ENCODE results near the gene TM9SF3. TPM values are rescaled to one million over a fixed set of nuclear protein-coding genes. Genes with fewer than 3 reads are reported as not detected.

The TM9SF3 gene
- total RNA-seq, 4 donors from 2014 or later: 77.0 to 129 (median 94.4) TPM

DNA sequence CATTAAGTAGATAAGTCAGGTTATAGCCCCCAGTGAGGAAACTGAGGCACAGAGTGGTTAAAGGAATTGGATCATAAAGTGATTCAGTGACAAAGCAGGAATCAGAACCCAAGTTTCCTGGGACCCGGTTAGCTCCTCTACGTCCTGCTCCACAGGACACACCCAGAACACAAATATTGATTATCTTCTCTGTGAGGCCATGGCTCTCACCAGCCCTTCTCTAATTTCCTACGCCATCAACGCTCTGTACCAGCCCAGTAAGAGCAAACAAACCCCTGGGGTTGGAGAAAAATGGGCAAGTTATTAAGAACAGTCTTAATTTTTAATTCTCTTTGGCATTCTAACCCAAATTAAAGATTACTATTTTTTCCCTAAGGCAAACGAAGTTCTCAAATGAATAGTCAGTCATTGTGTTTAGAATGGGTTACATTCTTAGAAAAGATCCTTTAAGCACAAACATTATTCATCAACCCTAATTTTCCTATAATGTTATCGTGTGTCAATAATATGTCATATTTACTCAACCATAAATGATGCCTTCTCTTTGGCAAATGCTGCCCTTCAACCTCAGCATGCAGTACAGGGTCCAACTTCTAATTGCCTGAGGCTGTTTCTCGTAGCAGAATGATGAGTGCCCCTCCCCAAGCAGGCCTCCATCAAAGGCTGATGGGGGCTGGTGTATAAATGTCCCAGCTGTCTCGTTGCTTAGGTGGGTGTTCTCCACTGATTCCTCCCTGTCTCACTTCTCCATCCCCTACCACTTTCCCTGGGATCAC, 25.4 kb upstream of the TM9SF3 start:
- TF ChIP-seq, protein P1, sequence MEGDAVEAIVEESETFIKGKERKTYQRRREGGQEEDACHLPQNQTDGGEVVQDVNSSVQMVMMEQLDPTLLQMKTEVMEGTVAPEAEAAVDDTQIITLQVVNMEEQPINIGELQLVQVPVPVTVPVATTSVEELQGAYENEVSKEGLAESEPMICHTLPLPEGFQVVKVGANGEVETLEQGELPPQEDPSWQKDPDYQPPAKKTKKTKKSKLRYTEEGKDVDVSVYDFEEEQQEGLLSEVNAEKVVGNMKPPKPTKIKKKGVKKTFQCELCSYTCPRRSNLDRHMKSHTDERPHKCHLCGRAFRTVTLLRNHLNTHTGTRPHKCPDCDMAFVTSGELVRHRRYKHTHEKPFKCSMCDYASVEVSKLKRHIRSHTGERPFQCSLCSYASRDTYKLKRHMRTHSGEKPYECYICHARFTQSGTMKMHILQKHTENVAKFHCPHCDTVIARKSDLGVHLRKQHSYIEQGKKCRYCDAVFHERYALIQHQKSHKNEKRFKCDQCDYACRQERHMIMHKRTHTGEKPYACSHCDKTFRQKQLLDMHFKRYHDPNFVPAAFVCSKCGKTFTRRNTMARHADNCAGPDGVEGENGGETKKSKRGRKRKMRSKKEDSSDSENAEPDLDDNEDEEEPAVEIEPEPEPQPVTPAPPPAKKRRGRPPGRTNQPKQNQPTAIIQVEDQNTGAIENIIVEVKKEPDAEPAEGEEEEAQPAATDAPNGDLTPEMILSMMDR (IDR thresholded peaks at IDR 0.05; ENCODE audit: low read depth): no peak

DNA sequence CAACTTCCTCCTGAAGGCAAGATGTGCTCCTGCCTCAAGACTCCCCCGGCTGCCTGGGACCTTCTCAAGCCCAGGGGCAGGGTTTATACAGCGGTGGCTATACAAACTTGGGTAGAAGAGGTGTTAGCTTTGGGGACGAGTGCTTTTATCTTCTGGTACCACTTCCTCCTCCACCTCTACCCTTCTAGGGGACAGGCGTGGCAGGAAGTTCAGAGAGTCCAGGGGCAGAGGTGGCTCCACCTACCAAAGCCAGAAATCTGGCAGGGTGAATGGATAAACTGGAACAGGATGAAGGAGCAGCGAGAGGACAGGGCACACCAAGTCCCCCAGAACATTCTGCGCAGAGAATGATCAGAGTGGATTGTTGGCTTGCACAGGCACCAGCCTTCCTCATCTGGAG, 24.0 kb upstream of the TM9SF3 start:
- TF ChIP-seq, protein P1 (IDR thresholded peaks at IDR 0.05; ENCODE audit: low read depth): no peak

DNA sequence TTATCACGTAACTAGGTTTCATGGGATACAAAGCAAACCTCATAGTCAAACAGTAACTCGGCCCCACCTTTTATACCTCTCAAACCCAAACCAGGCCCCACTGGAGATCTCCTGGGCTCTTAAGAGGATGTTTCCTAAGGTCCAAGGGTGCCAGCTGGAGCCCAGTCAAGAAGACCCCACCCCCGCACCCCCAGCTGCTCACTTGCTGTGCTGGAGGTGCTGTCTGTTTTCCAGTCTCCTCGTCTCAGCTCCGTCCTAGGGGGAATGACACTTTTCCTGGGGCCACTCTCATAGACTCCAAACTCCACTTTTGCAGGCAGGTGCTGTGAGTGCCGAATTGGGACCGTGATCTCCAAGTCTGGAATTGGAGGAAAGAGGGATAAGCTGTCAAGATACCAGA, 22.7 kb upstream of the TM9SF3 start:
- TF ChIP-seq, protein P1 (IDR thresholded peaks at IDR 0.05; ENCODE audit: low read depth): no peak

DNA sequence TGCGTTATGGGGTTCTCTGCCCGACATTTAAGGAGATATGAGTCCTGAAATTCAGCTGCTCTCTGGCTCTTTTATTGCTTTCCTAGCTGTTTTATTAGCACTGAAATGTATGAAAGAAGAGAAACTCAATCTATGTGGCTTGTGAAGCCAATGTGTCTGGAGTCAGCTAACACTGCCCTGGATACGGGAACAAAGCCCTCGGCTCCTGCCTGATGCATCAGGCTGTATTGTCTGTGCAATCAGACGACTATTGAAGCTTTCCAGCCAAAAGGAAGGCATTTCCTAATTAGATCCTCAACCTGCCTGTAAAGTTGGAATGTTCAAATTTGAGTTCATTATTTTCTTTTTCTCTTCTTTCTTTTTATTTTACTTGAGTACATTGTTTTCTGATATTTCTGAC, 22.0 kb upstream of the TM9SF3 start:
- TF ChIP-seq, protein P1 (IDR thresholded peaks at IDR 0.05; ENCODE audit: low read depth): no peak

DNA sequence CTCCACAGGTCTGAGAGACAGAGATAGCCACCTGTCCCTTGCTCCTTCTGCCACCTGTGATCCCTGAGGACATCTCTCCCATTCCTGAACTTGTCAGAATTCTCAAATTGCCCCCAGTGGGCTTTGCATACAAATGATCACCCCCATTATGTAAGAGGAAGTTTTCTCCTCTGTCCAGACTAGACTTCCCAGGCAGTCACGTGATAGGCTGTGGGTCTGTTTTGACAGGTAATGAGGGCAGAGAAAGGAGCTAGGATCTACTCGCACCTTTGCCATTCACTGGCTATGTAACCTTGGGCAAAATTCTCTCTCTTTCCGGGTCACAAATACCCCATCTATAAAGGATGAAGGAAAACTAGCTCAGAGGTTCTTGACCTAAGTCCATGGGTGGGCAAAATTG, 21.4 kb upstream of the TM9SF3 start:
- TF ChIP-seq, protein P1 (IDR thresholded peaks at IDR 0.05; ENCODE audit: low read depth): no peak

DNA sequence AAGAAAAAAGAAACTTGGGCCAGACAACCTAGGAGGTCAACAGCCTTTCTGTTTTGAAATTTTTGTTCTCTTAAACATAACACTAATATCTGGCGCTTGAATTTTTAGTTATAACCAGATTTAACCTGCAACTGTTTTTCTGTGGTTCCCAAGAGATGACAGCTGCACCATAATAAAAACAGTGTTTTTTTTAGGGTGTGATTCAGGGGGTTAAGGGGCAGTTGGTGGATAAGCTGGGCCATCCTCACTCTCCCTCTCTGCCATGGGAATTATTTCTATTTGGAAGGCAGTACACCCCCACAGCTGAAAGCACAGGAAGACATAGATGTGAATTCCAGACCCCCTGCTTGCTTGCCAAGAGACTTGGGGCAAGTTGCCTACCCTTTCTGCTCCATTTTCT, 20.1 kb upstream of the TM9SF3 start:
- TF ChIP-seq, protein P1 (IDR thresholded peaks at IDR 0.05; ENCODE audit: low read depth): no peak

DNA sequence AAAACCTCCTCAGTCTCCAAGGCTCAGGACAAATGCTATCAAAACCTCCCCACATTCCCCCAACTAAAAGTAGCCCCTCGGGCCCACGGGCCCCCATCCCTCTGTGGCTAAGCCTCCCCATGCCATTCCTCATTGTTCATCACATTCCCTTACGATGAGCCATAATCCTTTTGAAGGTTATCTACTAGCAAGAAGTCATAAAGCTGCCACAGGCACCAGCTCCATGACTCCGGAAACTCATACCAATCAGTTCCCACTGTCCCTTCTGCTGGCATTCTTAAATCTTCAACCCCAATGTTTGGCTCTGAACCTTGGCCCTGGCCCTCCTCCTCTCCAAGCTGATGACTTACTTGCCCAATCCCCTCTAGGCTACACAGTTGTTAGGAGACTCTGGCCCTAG, 19.4 kb upstream of the TM9SF3 start:
- TF ChIP-seq, protein P1 (IDR thresholded peaks at IDR 0.05; ENCODE audit: low read depth): no peak

All from subcutaneous adipose tissue (tissue), 4 donors.